A673 (cell line): ENCODE measurements around the gene ANOS1. TPM values are rescaled to one million over a fixed set of nuclear protein-coding genes. Genes with fewer than 3 reads are reported as not detected.

Source experiments
- BruUV-seq: library from RNA; stranded (reverse); fragments of 400-500 nt; replicated peaks from 2 replicates; lab custom pipeline; 2021; lab: Mats Ljungman, UMichigan
- CTCF ChIA-PET: fragments of 300-600 bp; sonication (Branson Sonifier 250); formaldehyde crosslinking; loops from one replicate; lab custom pipeline; 2022; ENCODE audit warnings: antibody characterized with exemption; lab: Charles Lee
- POLR2A ChIA-PET: fragments of 300-600 bp; sonication (Branson Sonifier 250); formaldehyde crosslinking; loops from one replicate; lab custom pipeline; 2022; ENCODE audit warnings: antibody characterized with exemption; ENCODE audit not compliant: low non-redundant PET; lab: Charles Lee
- DNase-seq: peaks from one replicate; pipeline ENCODE4 v3.0.0-alpha.2; 2015; ENCODE audit warnings: low spot score
- H3K27ac ChIP-seq: fragments of 200-600 bp; sonication (generic); 2 replicates; pipeline ENCODE4 v1.5.1; 2016; ENCODE audit warnings: mixed run types, low read depth, mild to moderate bottlenecking, mixed read lengths, antibody characterized with exemption, low read length; ENCODE audit not compliant: poor library complexity, severe bottlenecking
- H3K27me3 ChIP-seq: fragments of 200-600 bp; sonication (generic); replicated peaks from 2 replicates; pipeline ENCODE4 v1.6.1; 2017; ENCODE audit warnings: mixed run types, low read depth, mild to moderate bottlenecking, mixed read lengths, antibody characterized with exemption, low read length; ENCODE audit not compliant: insufficient read depth, poor library complexity
- H3K36me3 ChIP-seq: fragments of 200-600 bp; sonication (generic); 2 replicates; pipeline ENCODE4 v1.6.1; 2016; ENCODE audit warnings: mixed run types, mild to moderate bottlenecking, mixed read lengths, antibody characterized with exemption, low read length; ENCODE audit not compliant: insufficient read depth, poor library complexity, severe bottlenecking
- H3K4me1 ChIP-seq: fragments of 200-600 bp; sonication (generic); 2 replicates; pipeline ENCODE4 v1.6.1; 2017; ENCODE audit warnings: mixed run types, mild to moderate bottlenecking, mixed read lengths, antibody characterized with exemption, low read length; ENCODE audit not compliant: insufficient read depth, poor library complexity, severe bottlenecking
- H3K4me3 ChIP-seq: fragments of 200-600 bp; sonication (generic); 2 replicates; pipeline ENCODE4 v1.5.1; 2016; ENCODE audit warnings: low read depth, mixed run types, mild to moderate bottlenecking, mixed read lengths, low read length; ENCODE audit not compliant: poor library complexity, severe bottlenecking
- H3K9me3 ChIP-seq: fragments of 200-600 bp; sonication (generic); 2 replicates; pipeline ENCODE4 v1.6.1; 2016; ENCODE audit warnings: mixed run types, low read depth, mild to moderate bottlenecking, mixed read lengths, antibody characterized with exemption, low read length; ENCODE audit not compliant: poor library complexity, severe bottlenecking
- EZH2 ChIP-seq: fragments of 200-600 bp; sonication (generic); IDR thresholded peaks from 2 replicates; pipeline ENCODE4 v1.6.1; 2017; ENCODE audit warnings: borderline replicate concordance, low read depth, mild to moderate bottlenecking, mixed read lengths, antibody characterized with exemption, low read length; ENCODE audit not compliant: poor library complexity, severe bottlenecking
- intact Hi-C: fragments of 100-400 bp; cut with micrococcal nuclease; formaldehyde crosslinking; loops from one replicate; pipeline ENCODE4 v1.10.0; 2022; ENCODE audit not compliant: unreplicated experiment
- total RNA-seq: library from RNA; stranded (reverse); gene quantifications from 2 replicates; pipeline ENCODE4 v1.2.3, GENCODE V29; 2021
- TF ChIP-seq, protein P1 (sequence below): fragments of 300-800, 200-600 bp; sonication (generic); conservative IDR thresholded peaks from 2 replicates; pipeline ENCODE4 v1.5.1; 2017; ENCODE audit warnings: low read depth, mild to moderate bottlenecking, antibody characterized with exemption, low read length, moderate library complexity, mixed read lengths

ANOS1 gene
- total RNA-seq, 1 experiment from 2014 or later, result 0.06 TPM

DNA sequence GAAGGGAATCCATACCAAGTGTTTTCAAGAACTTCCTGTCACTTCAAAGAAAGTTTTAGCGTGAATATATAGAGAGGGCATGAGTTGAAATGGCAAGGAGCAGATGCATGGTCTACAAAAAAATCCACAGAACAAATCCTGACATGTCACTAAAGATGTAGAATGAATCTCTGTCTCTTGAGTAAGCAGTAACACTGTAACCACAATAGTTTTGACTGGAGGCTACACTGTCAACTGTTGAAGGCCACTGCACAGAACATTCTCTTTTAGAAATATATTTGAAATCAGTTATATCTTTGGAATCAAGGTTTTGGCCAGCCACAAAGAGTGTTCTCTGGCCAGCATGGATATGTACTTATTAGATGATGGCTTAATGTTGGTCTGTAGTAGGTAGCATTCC lies 183.5 kb downstream of the ANOS1 start:
- no peak for DNase-seq
- H3K4me3 ChIP-seq, result no peak overlapping the region
- no peak overlapping the region for H3K27ac ChIP-seq
- H3K9me3 ChIP-seq, result no peaks in the 10 kb centered on the region
- ChIA-PET POLR2A (no interaction called here), CTCF (no interaction called here)
- H3K27me3 ChIP-seq, result no peaks in the 10 kb centered on the region
- H3K4me1 ChIP-seq, result no peaks in the 10 kb centered on the region
- intact Hi-C loops, result no loop called here
- TF ChIP-seq EZH2, result no peak
- TF ChIP-seq, protein P1, sequence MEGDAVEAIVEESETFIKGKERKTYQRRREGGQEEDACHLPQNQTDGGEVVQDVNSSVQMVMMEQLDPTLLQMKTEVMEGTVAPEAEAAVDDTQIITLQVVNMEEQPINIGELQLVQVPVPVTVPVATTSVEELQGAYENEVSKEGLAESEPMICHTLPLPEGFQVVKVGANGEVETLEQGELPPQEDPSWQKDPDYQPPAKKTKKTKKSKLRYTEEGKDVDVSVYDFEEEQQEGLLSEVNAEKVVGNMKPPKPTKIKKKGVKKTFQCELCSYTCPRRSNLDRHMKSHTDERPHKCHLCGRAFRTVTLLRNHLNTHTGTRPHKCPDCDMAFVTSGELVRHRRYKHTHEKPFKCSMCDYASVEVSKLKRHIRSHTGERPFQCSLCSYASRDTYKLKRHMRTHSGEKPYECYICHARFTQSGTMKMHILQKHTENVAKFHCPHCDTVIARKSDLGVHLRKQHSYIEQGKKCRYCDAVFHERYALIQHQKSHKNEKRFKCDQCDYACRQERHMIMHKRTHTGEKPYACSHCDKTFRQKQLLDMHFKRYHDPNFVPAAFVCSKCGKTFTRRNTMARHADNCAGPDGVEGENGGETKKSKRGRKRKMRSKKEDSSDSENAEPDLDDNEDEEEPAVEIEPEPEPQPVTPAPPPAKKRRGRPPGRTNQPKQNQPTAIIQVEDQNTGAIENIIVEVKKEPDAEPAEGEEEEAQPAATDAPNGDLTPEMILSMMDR, result no peak
- H3K36me3 ChIP-seq, result no peaks in the 10 kb centered on the region
- BruUV-seq, result no TSS peak

DNA sequence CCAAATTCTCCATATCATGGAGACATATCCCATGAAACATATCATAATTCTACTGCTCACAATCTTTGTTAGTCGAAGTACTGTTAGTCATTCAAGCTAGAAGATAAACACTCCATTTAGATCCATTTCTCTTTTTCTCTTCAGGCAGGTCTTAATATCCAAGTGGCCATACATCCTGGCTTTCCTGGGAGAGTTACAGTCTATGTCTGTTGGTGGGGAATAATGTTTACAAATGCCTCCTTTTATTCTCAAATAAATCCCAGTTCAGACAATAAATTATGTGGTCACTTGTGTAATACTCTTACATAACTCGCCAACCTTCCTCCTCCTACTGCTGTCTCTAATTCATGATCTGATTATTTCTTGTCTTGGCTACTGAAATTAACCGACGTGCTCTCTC lies 185.2 kb downstream of the ANOS1 start:
- CTCF ChIA-PET, result no interaction called here
- no peak overlapping the region for H3K4me3 ChIP-seq
- H3K27ac ChIP-seq, result no peak overlapping the region
- no peak for DNase-seq
- TF ChIP-seq EZH2, result no peak
- TF ChIP-seq, protein P1, result no peak
- intact Hi-C loops, result no loop called here
- H3K36me3 ChIP-seq, result no peaks in the 10 kb centered on the region
- no peaks in the 10 kb centered on the region for H3K9me3 ChIP-seq
- H3K4me1 ChIP-seq, result no peaks in the 10 kb centered on the region
- POLR2A ChIA-PET, result no interaction called here
- H3K27me3 ChIP-seq, result no peaks in the 10 kb centered on the region
- no TSS peak for BruUV-seq

DNA sequence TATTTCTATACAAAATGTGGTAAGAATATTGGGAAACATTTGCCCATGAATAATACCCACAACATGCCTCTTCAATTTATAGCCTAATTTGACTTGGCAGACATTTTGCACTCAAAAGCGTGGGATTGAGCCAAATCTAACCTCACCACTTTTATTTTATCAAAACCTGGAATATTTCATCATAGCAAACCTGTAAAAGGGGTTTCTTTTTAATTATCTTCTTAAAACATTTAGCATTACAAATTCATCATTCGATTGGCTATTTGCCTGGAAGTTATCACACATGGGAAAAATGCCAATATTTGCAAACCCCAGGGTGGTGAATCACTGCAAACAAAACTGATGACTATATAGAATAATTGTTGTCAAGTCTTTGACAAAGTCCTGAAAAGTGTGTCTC lies 211.1 kb downstream of the ANOS1 start:
- intact Hi-C loops, result no loop called here
- Histone ChIP-seq H3K4me1 (no peaks in the 10 kb centered on the region), H3K27me3 (no peaks in the 10 kb centered on the region), H3K4me3 (no peak overlapping the region), H3K36me3 (no peaks in the 10 kb centered on the region), H3K9me3 (no peaks in the 10 kb centered on the region), H3K27ac (no peak overlapping the region)
- no TSS peak for BruUV-seq
- DNase-seq, result no peak
- POLR2A ChIA-PET, result no interaction called here
- TF ChIP-seq, protein P1, result no peak
- no peak for TF ChIP-seq EZH2
- CTCF ChIA-PET, result no interaction called here
